ENCODE measurements around the gene ASTE1. TPM values are rescaled to one million over a fixed set of nuclear protein-coding genes. Genes with fewer than 3 reads are reported as not detected.

The ASTE1 gene
- total RNA-seq, 1 donor from 2014 or later: 15.1 TPM

Other genes starting within 250 kb of the ASTE1 start
- 132 TPM for gene ATP2C1, start 132.7 kb downstream of the ASTE1 start, total RNA-seq
- gene NEK11, start 52 bp upstream of the ASTE1 start, total RNA-seq: 28.1 TPM